K562 (cell line): ENCODE data around the gene FAM149B1. TPM values are rescaled to one million over a fixed set of nuclear protein-coding genes. Genes with fewer than 3 reads are reported as not detected.

Experiments used
- ATF7 ChIP-seq: fragments of 450-650 bp; IDR thresholded peaks from 2 replicates; pipeline ENCODE4 v1.7.1; 2014; ENCODE audit warnings: mild to moderate bottlenecking, moderate library complexity
- CREB1 ChIP-seq, 2 experiments: sonication (generic) in 1 of 2; formaldehyde crosslinking in 1 of 2; IDR thresholded peaks; 2 replicates each; pipeline versions ENCODE4 v1.6.1 to v1.8.0; 2012 to 2022; ENCODE audit warnings: inconsistent platforms in 1 of 2, mild to moderate bottlenecking in 1 of 2, missing genetic modification reagents in 1 of 2, moderate library complexity in 1 of 2
- FOXA3 ChIP-seq, 2 experiments: fragments of 450-650 bp in 1 of 2; sonication (generic) in 1 of 2; formaldehyde crosslinking; IDR thresholded peaks in 1 of 2; conservative IDR thresholded peaks in 1 of 2; 2 replicates each; pipeline versions ENCODE4 v1.4.0 to v1.8.0; 2020 to 2022; ENCODE audit warnings: mild to moderate bottlenecking in 2 of 2, missing genetic modification reagents in 1 of 2
- HNRNPL ChIP-seq: fragments of 200-400 bp; formaldehyde crosslinking; IDR thresholded peaks from 2 replicates; pipeline ENCODE4 v1.6.1; 2017; ENCODE audit warnings: low read depth, mild to moderate bottlenecking, low read length
- MAZ ChIP-seq, 2 experiments: fragments of 450-650 bp in 1 of 2; sonication (generic) in 1 of 2; formaldehyde crosslinking; IDR thresholded peaks in 1 of 2; conservative IDR thresholded peaks in 1 of 2; 2 replicates each; pipeline versions ENCODE4 v1.4.0 to v1.5.0; 2020; ENCODE audit warnings: mild to moderate bottlenecking in 1 of 2, missing genetic modification reagents in 1 of 2
- MCM5 ChIP-seq: fragments of 450-650 bp; IDR thresholded peaks from 2 replicates; pipeline ENCODE4 v1.6.1; 2016; ENCODE audit warnings: low read depth
- RREB1 ChIP-seq: fragments of 250-450 bp; sonication (Bioruptor Pico); IDR thresholded peaks from 2 replicates; pipeline ENCODE4 v1.4.0; 2020
- SMC3 ChIP-seq: conservative IDR thresholded peaks from 2 replicates; pipeline ENCODE4 v1.6.1; 2011; ENCODE audit warnings: low read depth, low read length, improper control_type of control experiment; ENCODE audit not compliant: insufficient read depth
- ZNF174 ChIP-seq: fragments of 250-450 bp; sonication (Bioruptor Pico); IDR thresholded peaks from 2 replicates; pipeline ENCODE4 v1.4.0; 2020; ENCODE audit warnings: mild to moderate bottlenecking
- ZNF224 ChIP-seq: sonication (generic); formaldehyde crosslinking; IDR thresholded peaks from 2 replicates; pipeline ENCODE4 v1.8.0; 2022; ENCODE audit warnings: mild to moderate bottlenecking, missing genetic modification reagents
- ZNF609 ChIP-seq: sonication (generic); formaldehyde crosslinking; IDR thresholded peaks from 2 replicates; pipeline ENCODE4 v1.8.1; 2023; ENCODE audit warnings: missing genetic modification reagents, mild to moderate bottlenecking, borderline replicate concordance
- polyA plus RNA-seq, 8 experiments: library from polyadenylated mRNA; depleted of rRNA in 4 of 8; stranded (reverse) in 5 of 8; unstranded in 3 of 8; fragments of >200 nt; fragmentation: Nextera tagmentation in 2 of 8; fragmentation: Illumina TruSeq in 1 of 8; extraction: Ambion mirVana in 2 of 8; extraction: Trizol in 1 of 8; gene quantifications; 2 replicates each; pipeline versions ENCODE4 v1.2.1 to v1.2.3, GENCODE V29; 2011 to 2014; ENCODE audit warnings: inconsistent platforms in 1 of 8, missing spikeins in 1 of 8
- total RNA-seq, 7 experiments: library from RNA; depleted of rRNA in 6 of 7; stranded (reverse); fragments of >200 nt in 6 of 7; fragmentation: Illumina TruSeq in 2 of 7; extraction: Trizol in 2 of 7; gene quantifications; 2 replicates each; pipeline versions ENCODE4 v1.2.1 to v1.2.3, GENCODE V29; 2011 to 2021; ENCODE audit warnings: low replicate concordance in 1 of 7
- TF ChIP-seq, protein P1 (sequence below): fragments of 250-450 bp; sonication (Bioruptor Pico); IDR thresholded peaks from 2 replicates; pipeline ENCODE4 v1.5.0; 2021
- TF ChIP-seq, protein P2 (sequence below): sonication (generic); formaldehyde crosslinking; IDR thresholded peaks from 2 replicates; pipeline ENCODE4 v1.9.0; 2022; ENCODE audit warnings: mild to moderate bottlenecking, missing genetic modification reagents

FAM149B1 gene
- total and polyA plus RNA-seq, 9 of the 15 experiments (the other 6 are each of a cell fraction or from before 2014, with no cell fraction given): 4.2 to 18.5 (median 9.3) TPM

DNA sequence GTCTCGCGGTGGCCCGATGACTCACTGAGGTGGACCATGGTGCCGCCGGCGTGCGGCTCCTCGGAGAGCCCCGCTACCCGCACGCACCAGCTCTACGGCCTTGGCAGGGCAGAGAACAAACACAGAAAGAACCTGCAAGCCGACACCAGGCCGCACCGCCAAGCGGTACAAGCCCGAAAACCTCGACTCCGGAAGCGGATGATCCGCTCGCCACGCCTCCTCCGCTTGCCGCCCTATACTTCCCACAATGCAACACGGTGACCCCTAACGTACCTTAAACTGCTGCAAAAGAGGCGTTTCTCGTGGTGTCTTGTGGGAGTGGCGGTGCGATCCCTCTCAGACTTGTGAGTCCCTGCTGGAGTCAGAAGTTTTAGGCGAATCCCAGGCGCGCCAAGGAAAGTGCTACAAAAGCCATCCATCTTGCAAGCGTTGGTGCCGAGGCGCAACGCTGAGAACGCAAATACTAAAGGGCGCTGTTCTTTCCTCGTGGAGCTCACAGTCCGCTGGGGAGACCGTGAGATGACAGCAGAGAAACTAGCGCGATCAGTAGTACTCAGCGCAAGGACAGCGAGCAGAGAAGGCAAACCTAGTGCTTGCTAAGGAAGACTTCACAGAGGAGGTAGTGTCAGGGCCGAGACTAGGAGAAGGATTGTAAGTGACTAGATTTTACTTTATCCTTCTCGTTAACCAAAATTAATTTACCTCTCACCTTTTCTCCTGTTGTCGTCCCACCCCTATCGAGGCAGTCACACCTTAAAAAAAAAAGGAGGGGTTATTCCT, 84.7 kb downstream of the FAM149B1 start, which contains the start of gene MRPS16 (continued):
- TF ChIP-seq ZNF609 (CRISPR knock-in tag) (peak; percentile 78; the same call in 1 of the 2 replicates), HNRNPL (no peak), ZNF174 (CRISPR knock-in tag) (0 out of 2 replicates have a peak, but pooled peaks have one; percentile 80), ATF7 (peak; percentile 85), RREB1 (CRISPR knock-in tag) (0 out of 2 replicates have a peak, but pooled peaks have one; percentile 38), MCM5 (no peak), ZNF224 (CRISPR knock-in tag) (0 out of 2 replicates have a peak, but pooled peaks have one; percentile 37), FOXA3 (CRISPR knock-in tag; conservative IDR thresholded peaks at IDR 0.05 in 1 of 2, IDR thresholded peaks at IDR 0.05 in 1 of 2) (0 out of 4 replicates have a peak, but pooled peaks of 1 of the 2 experiments have one; percentile 10), MAZ (CRISPR knock-in tag; conservative IDR thresholded peaks at IDR 0.05 in 1 of 2, IDR thresholded peaks at IDR 0.05 in 1 of 2) (peak; percentile 49 to 70; a peak in 3 of 4 replicates), CREB1 (IDR thresholded peaks at IDR 0.05) (peak; percentile 47), CREB1 (CRISPR knock-in tag; IDR thresholded peaks at IDR 0.05) (peak; percentile 80), SMC3 (0 out of 2 replicates have a peak, but pooled peaks have one; percentile 7)
- TF ChIP-seq, protein P1, sequence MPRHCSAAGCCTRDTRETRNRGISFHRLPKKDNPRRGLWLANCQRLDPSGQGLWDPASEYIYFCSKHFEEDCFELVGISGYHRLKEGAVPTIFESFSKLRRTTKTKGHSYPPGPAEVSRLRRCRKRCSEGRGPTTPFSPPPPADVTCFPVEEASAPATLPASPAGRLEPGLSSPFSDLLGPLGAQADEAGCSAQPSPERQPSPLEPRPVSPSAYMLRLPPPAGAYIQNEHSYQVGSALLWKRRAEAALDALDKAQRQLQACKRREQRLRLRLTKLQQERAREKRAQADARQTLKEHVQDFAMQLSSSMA: peak; percentile 87; the same call in 1 of the 2 replicates
- TF ChIP-seq, protein P2, sequence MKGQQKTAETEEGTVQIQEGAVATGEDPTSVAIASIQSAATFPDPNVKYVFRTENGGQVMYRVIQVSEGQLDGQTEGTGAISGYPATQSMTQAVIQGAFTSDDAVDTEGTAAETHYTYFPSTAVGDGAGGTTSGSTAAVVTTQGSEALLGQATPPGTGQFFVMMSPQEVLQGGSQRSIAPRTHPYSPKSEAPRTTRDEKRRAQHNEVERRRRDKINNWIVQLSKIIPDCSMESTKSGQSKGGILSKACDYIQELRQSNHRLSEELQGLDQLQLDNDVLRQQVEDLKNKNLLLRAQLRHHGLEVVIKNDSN (CRISPR knock-in tag): peak; percentile 5
